ENCODE data around the gene USP38.
"Not testable (repeated sequence)": the region's sequence is repeated elsewhere in the genome, so short reads cannot be mapped to it uniquely, and the experiment has no call there.

Gene USP38

GRCh38 chr4:143257356-143257755 is 72.6 kb downstream of the USP38 start:
- in situ Hi-C loops (cut with MboI; ENCODE audit: low sequenced_read_pairs) = no loop called here

GRCh38 chr4:143260750-143261149 is 76.0 kb downstream of the USP38 start:
- in situ Hi-C loops (cut with MboI; ENCODE audit: low sequenced_read_pairs) = no loop called here

GRCh38 chr4:143262838-143263237 is 78.1 kb downstream of the USP38 start:
- in situ Hi-C loops (cut with MboI; ENCODE audit: low sequenced_read_pairs) = no loop called here

- in situ Hi-C loops (cut with MboI; ENCODE audit: low sequenced_read_pairs) = not testable (repeated sequence)
Observed at GRCh38 chr4:143267690-143268089, 83.0 kb downstream of the USP38 start.

- in situ Hi-C loops (cut with MboI; ENCODE audit: low sequenced_read_pairs) = no loop called here
Observed at GRCh38 chr4:143270256-143270838, 85.6 kb downstream of the USP38 start.

All from HL-60/S4 (cell line).